Stomach (tissue), 9 donors: ENCODE data around the gene HERPUD2. TPM values are rescaled to one million over a fixed set of nuclear protein-coding genes. Genes with fewer than 3 reads are reported as not detected.
A peak's percentile ranks its signal among the peaks of the same experiment; 100 is the strongest.

Experiments used
- DNase-seq, 2 donors: peaks; one replicate each; pipeline versions ENCODE4 v3.0.0 to v3.0.0-alpha.2; 2013 to 2019
- H3K27ac ChIP-seq, 5 donors: fragments of 200-600 bp in 4 of 5; sonication (generic) in 4 of 5; one replicate each; pipeline ENCODE4 v1.5.1; 2013 to 2019; ENCODE audit warnings: mild to moderate bottlenecking in 1 of 5, moderate library complexity in 1 of 5
- H3K27me3 ChIP-seq, 3 donors: fragments of 200-600 bp; sonication (generic); one replicate each; pipeline ENCODE4 v1.5.1; 2017 to 2019; ENCODE audit warnings: mixed run types in 1 of 3
- H3K36me3 ChIP-seq, 4 donors: fragments of 200-600 bp; sonication (generic); 1 replicate in 3 of 4; 2 replicates in 1 of 4; pipeline ENCODE4 v1.5.1; 2016 to 2019
- H3K4me1 ChIP-seq, 4 donors: fragments of 200-600 bp; sonication (generic); one replicate each; pipeline ENCODE4 v1.5.1; 2016 to 2019
- H3K4me3 ChIP-seq, 4 donors: fragments of 200-600 bp; sonication (generic) in 3 of 4; one replicate each; pipeline ENCODE4 v1.5.1; 2016 to 2019; ENCODE audit warnings: mild to moderate bottlenecking in 1 of 4
- H3K9me3 ChIP-seq, 4 donors: fragments of 200-600 bp; sonication (generic); one replicate each; pipeline ENCODE4 v1.5.1; 2016 to 2019
- CTCF ChIP-seq, 7 experiments: fragments of 450-650 bp in 4 of 7; fragments of 200-600 bp in 3 of 7; sonication (generic) in 3 of 7; IDR thresholded peaks; one replicate each; pipeline ENCODE4 v1.5.1; 2016 to 2019; ENCODE audit warnings: antibody characterized with exemption in 7 of 7, control low read depth in 2 of 7, mild to moderate bottlenecking in 1 of 7
- EP300 ChIP-seq: sonication (generic); formaldehyde crosslinking; IDR thresholded peaks from one replicate; pipeline ENCODE4 v1.6.1; 2017; ENCODE audit warnings: antibody characterized with exemption
- POLR2A ChIP-seq, 4 donors: fragments of 450-650 bp; IDR thresholded peaks; one replicate each; pipeline ENCODE4 v1.6.1; 2016; ENCODE audit warnings: antibody characterized with exemption in 4 of 4, control low read depth in 2 of 4, mild to moderate bottlenecking in 1 of 4, moderate library complexity in 1 of 4
- POLR2AphosphoS5 ChIP-seq, 3 donors: sonication (generic); formaldehyde crosslinking; IDR thresholded peaks; one replicate each; pipeline ENCODE4 v1.6.1; 2016; ENCODE audit warnings: antibody characterized with exemption in 3 of 3
- whole genome bisulfite sequencing, 5 donors: extraction: QIAGEN DNeasy Blood & Tissue Kit in 3 of 5; methylation state at CpG; one replicate each; pipeline versions ENCODE4 v1.1.5 to v1.1.7; 2013 to 2018; 5-methylcytosine and 5-hydroxymethylcytosine counted together
- intact Hi-C: fragments of 100-400 bp; cut with DNase I; formaldehyde crosslinking; loops from one replicate; pipeline ENCODE4 v1.15.1; 2023; ENCODE audit warnings: low total_unique reads
- polyA plus RNA-seq, 3 donors: library from polyadenylated mRNA; stranded (reverse); fragments of 200-250 nt; gene quantifications; one replicate each; pipeline ENCODE4 v1.2.3, GENCODE V29; 2013
- total RNA-seq, 5 donors: library from RNA; depleted of rRNA; stranded (reverse); fragments of >200 nt; gene quantifications; one replicate each; pipeline versions ENCODE4 v1.1.0 to v1.2.3, GENCODE V29; 2014 to 2016
- donor health status: healthy with polysubstance abuse.
- donor health status: Bipolar disorder and iron deficiency.
- donor health status: healthy.

The HERPUD2 gene
- total and polyA plus RNA-seq, 8 donors: 1.4 to 26.7 (median 9.0) TPM

GRCh38 chr7:35728412-35729060 lies 33.6 kb upstream of the HERPUD2 start:
- Histone ChIP-seq H3K4me3 (no peak overlapping the region), H3K9me3 (no peaks in the 10 kb centered on the region), H3K36me3 (no peaks in the 10 kb centered on the region), H3K27me3 (no peaks in the 10 kb centered on the region), H3K27ac (peak overlapping the region in 3 of 5 donors; percentile 35 to 74 (median 55)), H3K4me1 (peaks cover 0 to 25% (median 21%) of the 10 kb centered on the region in 4 donors)
- intact Hi-C loops: no loop called here
- WGBS, 5 donors: 50 to 92% (median 85%) methylated on average over 1 of the region's 1 CpG
- no peak for TF ChIP-seq CTCF (IDR thresholded peaks at IDR 0.05)
- no peak for TF ChIP-seq EP300
- TF ChIP-seq POLR2AphosphoS5 (IDR thresholded peaks at IDR 0.05): no peak
- TF ChIP-seq POLR2A (IDR thresholded peaks at IDR 0.05): no peak
- peak in 1 of 2 donors; percentile 73 for DNase-seq

- Histone ChIP-seq H3K9me3 (no peaks in the 10 kb centered on the region), H3K27ac (peak overlapping the region in 1 of 5 donors; percentile 1), H3K4me3 (no peak overlapping the region), H3K27me3 (no peaks in the 10 kb centered on the region), H3K36me3 (no peaks in the 10 kb centered on the region), H3K4me1 (peaks cover 0 to 25% (median 21%) of the 10 kb centered on the region in 4 donors)
- intact Hi-C loops: no loop called here
- DNase-seq: no peak
- TF ChIP-seq CTCF (IDR thresholded peaks at IDR 0.05) (no peak), EP300 (no peak), POLR2A (IDR thresholded peaks at IDR 0.05) (no peak), POLR2AphosphoS5 (IDR thresholded peaks at IDR 0.05) (no peak)
- WGBS, 5 donors: 83 to 100% (median 92%) methylated on average over 1 to 2 of the region's 2 CpGs
Measured at GRCh38 chr7:35727571-35727970, 32.6 kb upstream of the HERPUD2 start.

- intact Hi-C loops: no loop called here
- Histone ChIP-seq H3K4me3 (no peak overlapping the region), H3K36me3 (no peaks in the 10 kb centered on the region), H3K27me3 (no peaks in the 10 kb centered on the region), H3K4me1 (peaks cover 0 to 25% (median 21%) of the 10 kb centered on the region in 4 donors), H3K9me3 (no peaks in the 10 kb centered on the region), H3K27ac (no peak overlapping the region)
- WGBS, 5 donors: 82 to 94% (median 89%) methylated on average over 3 of the region's 3 CpGs
- TF ChIP-seq POLR2AphosphoS5 (IDR thresholded peaks at IDR 0.05) (no peak), POLR2A (IDR thresholded peaks at IDR 0.05) (no peak), EP300 (no peak), CTCF (IDR thresholded peaks at IDR 0.05) (no peak)
- no peak for DNase-seq
Measured at GRCh38 chr7:35726654-35727053, 31.7 kb upstream of the HERPUD2 start.

- peaks cover 0 to 25% (median 21%) of the 10 kb centered on the region in 4 donors for H3K4me1 ChIP-seq
- DNase-seq: peak; percentile 41 to 67
Measured at GRCh38 chr7:35725280-35725680, 30.3 kb upstream of the HERPUD2 start.

More at GRCh38 chr7:35725280-35725680, 30.3 kb upstream of the HERPUD2 start:
- WGBS, 5 donors: 84 to 90% (median 87%) methylated on average over 10 of the region's 10 CpGs
- Histone ChIP-seq H3K4me3 (no peak overlapping the region), H3K27me3 (no peaks in the 10 kb centered on the region), H3K27ac (no peak overlapping the region), H3K36me3 (no peaks in the 10 kb centered on the region), H3K9me3 (no peaks in the 10 kb centered on the region)
- TF ChIP-seq POLR2A (IDR thresholded peaks at IDR 0.05): no peak
- TF ChIP-seq CTCF (IDR thresholded peaks at IDR 0.05): no peak
- TF ChIP-seq EP300: no peak
- no peak for TF ChIP-seq POLR2AphosphoS5 (IDR thresholded peaks at IDR 0.05)
- intact Hi-C loops: no loop called here
